WTC11 (cell line): ENCODE measurements around the gene RGP1. TPM values are rescaled to one million over a fixed set of nuclear protein-coding genes. Genes with fewer than 3 reads are reported as not detected.

Source experiments
- ATAC-seq: fragments of 200-7000 bp; cut with Tn5 transposase; 2 replicates; pipeline ENCODE4 v1.10.0; 2021; ENCODE audit warnings: mild to moderate bottlenecking, moderate library complexity
- CTCF ChIA-PET: fragments of 300-600 bp; sonication (Branson Sonifier 250); formaldehyde crosslinking; loops from one replicate; lab custom pipeline; 2021; ENCODE audit warnings: antibody characterized with exemption; lab: Charles Lee
- POLR2A ChIA-PET: fragments of 350-600 bp; sonication (Branson Sonifier 250); formaldehyde crosslinking; loops from one replicate; lab custom pipeline; 2021; ENCODE audit warnings: antibody characterized with exemption; lab: Charles Lee
- DNase-seq: peaks from one replicate; pipeline ENCODE4 v3.0.0; 2021; ENCODE audit warnings: low spot score
- H3K27ac Mint-ChIP-seq: 2 replicates; pipeline ENCODE4 v1.8.0; 2021; ENCODE audit warnings: mixed read lengths
- H3K27me3 Mint-ChIP-seq: 2 replicates; pipeline ENCODE4 v1.8.0; 2021; ENCODE audit warnings: low read depth, mild to moderate bottlenecking, moderate library complexity, mixed read lengths
- H3K36me3 Mint-ChIP-seq: 2 replicates; pipeline ENCODE4 v1.8.0; 2021; ENCODE audit warnings: mixed read lengths
- H3K4me1 Mint-ChIP-seq: 2 replicates; pipeline ENCODE4 v1.8.0; 2022; ENCODE audit warnings: mixed read lengths
- H3K4me3 Mint-ChIP-seq: 2 replicates; pipeline ENCODE4 v1.8.0; 2021; ENCODE audit warnings: mild to moderate bottlenecking, moderate library complexity, mixed read lengths
- H3K9me3 Mint-ChIP-seq: 2 replicates; pipeline ENCODE4 v1.8.0; 2021; ENCODE audit warnings: mixed read lengths
- AFF4 ChIP-seq: sonication (generic); formaldehyde crosslinking; IDR thresholded peaks from 2 replicates; pipeline ENCODE4 v1.8.1; 2023; ENCODE audit warnings: mild to moderate bottlenecking, missing genetic modification reagents, borderline replicate concordance
- CREM ChIP-seq: sonication (generic); formaldehyde crosslinking; IDR thresholded peaks from 2 replicates; pipeline ENCODE4 v1.8.1; 2022; ENCODE audit warnings: mild to moderate bottlenecking, missing genetic modification reagents, moderate library complexity
- CTCF ChIP-seq: fragments of 200-600 bp; IDR thresholded peaks from 2 replicates; pipeline ENCODE4 v1.8.0; 2022; ENCODE audit warnings: antibody characterized with exemption
- ELF4 ChIP-seq: sonication (generic); formaldehyde crosslinking; IDR thresholded peaks from 2 replicates; pipeline ENCODE4 v1.8.1; 2022; ENCODE audit warnings: low read depth, mild to moderate bottlenecking, moderate library complexity, missing genetic modification reagents
- FOXP1 ChIP-seq: sonication (generic); formaldehyde crosslinking; IDR thresholded peaks from 2 replicates; pipeline ENCODE4 v1.8.0; 2022; ENCODE audit warnings: missing genetic modification reagents, mild to moderate bottlenecking, moderate library complexity, borderline replicate concordance
- GTF2I ChIP-seq: fragments of 250-450 bp; sonication (Bioruptor Pico); conservative IDR thresholded peaks from 2 replicates; pipeline ENCODE4 v1.4.0; 2021; ENCODE audit warnings: mild to moderate bottlenecking
- NFE2L1 ChIP-seq: sonication (generic); formaldehyde crosslinking; IDR thresholded peaks from 2 replicates; pipeline ENCODE4 v1.8.1; 2023; ENCODE audit warnings: missing genetic modification reagents
- PRDM15 ChIP-seq: sonication (generic); formaldehyde crosslinking; IDR thresholded peaks from 2 replicates; pipeline ENCODE4 v1.8.0; 2022; ENCODE audit warnings: missing genetic modification reagents
- RELA ChIP-seq: sonication (generic); formaldehyde crosslinking; IDR thresholded peaks from 2 replicates; pipeline ENCODE4 v1.8.1; 2022; ENCODE audit warnings: missing genetic modification reagents, mild to moderate bottlenecking, borderline replicate concordance
- SMAD4 ChIP-seq: sonication (generic); formaldehyde crosslinking; IDR thresholded peaks from 2 replicates; pipeline ENCODE4 v1.8.0; 2022; ENCODE audit warnings: mild to moderate bottlenecking, missing genetic modification reagents
- ZNF232 ChIP-seq: sonication (generic); formaldehyde crosslinking; IDR thresholded peaks from 2 replicates; pipeline ENCODE4 v1.8.0; 2022; ENCODE audit warnings: mild to moderate bottlenecking, missing genetic modification reagents
- ZNF317 ChIP-seq: sonication (generic); formaldehyde crosslinking; IDR thresholded peaks from 2 replicates; pipeline ENCODE4 v1.8.1; 2023; ENCODE audit warnings: low read depth, mild to moderate bottlenecking, moderate library complexity, missing genetic modification reagents, borderline replicate concordance
- ZNF396 ChIP-seq: fragments of 250-450 bp; sonication (Bioruptor Pico); IDR thresholded peaks from 2 replicates; pipeline ENCODE4 v1.8.0; 2021; ENCODE audit warnings: mild to moderate bottlenecking, moderate library complexity, borderline replicate concordance
- ZNF416 ChIP-seq: fragments of 250-450 bp; sonication (Bioruptor Pico); IDR thresholded peaks from 2 replicates; pipeline ENCODE4 v1.9.0; 2021; ENCODE audit warnings: mild to moderate bottlenecking, inconsistent platforms
- total RNA-seq: library from RNA; stranded (reverse); gene quantifications from 3 replicates; pipeline ENCODE4 v1.2.3, GENCODE V29; 2021
- TF ChIP-seq, protein P1 (sequence below): sonication (generic); formaldehyde crosslinking; IDR thresholded peaks from 2 replicates; pipeline ENCODE4 v1.8.1; 2022; ENCODE audit warnings: mild to moderate bottlenecking, moderate library complexity, missing genetic modification reagents
- TF ChIP-seq, protein P2 (sequence below): fragments of 250-450 bp; sonication (Bioruptor Pico); IDR thresholded peaks from 2 replicates; pipeline ENCODE4 v1.9.0; 2021; ENCODE audit warnings: mild to moderate bottlenecking
- TF ChIP-seq, protein P3 (sequence below): sonication (generic); formaldehyde crosslinking; IDR thresholded peaks from 2 replicates; pipeline ENCODE4 v1.8.0; 2023; ENCODE audit warnings: mild to moderate bottlenecking, missing genetic modification reagents
- TF ChIP-seq, protein P4 (sequence below): sonication (generic); formaldehyde crosslinking; IDR thresholded peaks from 2 replicates; pipeline ENCODE4 v1.8.0; 2022; ENCODE audit warnings: mild to moderate bottlenecking, missing genetic modification reagents

The RGP1 gene
- total RNA-seq, 1 experiment from 2014 or later = 30.0 TPM

GRCh38 chr9:35723426-35723825 is 25.7 kb upstream of the RGP1 start (continued):
- TF ChIP-seq CTCF (no peak), GTF2I (no peak), RELA (CRISPR knock-in tag) (no peak), ELF4 (CRISPR knock-in tag) (no peak)
- TF ChIP-seq, protein P1, sequence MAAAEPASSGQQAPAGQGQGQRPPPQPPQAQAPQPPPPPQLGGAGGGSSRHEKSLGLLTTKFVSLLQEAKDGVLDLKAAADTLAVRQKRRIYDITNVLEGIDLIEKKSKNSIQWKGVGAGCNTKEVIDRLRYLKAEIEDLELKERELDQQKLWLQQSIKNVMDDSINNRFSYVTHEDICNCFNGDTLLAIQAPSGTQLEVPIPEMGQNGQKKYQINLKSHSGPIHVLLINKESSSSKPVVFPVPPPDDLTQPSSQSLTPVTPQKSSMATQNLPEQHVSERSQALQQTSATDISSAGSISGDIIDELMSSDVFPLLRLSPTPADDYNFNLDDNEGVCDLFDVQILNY (CRISPR knock-in tag) = no peak

GRCh38 chr9:35723908-35724307 is 25.2 kb upstream of the RGP1 start:
- no peak overlapping the region for H3K4me3 Mint-ChIP-seq
- peaks cover 55% of the 10 kb centered on the region for H3K36me3 Mint-ChIP-seq
- H3K27me3 Mint-ChIP-seq = no peaks in the 10 kb centered on the region
- ChIA-PET CTCF (no interaction called here), POLR2A (no interaction called here)
- H3K4me1 Mint-ChIP-seq = no peaks in the 10 kb centered on the region; the same call in 1 of the 2 replicates
- no peak for TF ChIP-seq CREM (CRISPR knock-in tag)
- no peak for TF ChIP-seq ZNF416
- TF ChIP-seq, protein P2, sequence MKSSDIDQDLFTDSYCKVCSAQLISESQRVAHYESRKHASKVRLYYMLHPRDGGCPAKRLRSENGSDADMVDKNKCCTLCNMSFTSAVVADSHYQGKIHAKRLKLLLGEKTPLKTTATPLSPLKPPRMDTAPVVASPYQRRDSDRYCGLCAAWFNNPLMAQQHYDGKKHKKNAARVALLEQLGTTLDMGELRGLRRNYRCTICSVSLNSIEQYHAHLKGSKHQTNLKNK (CRISPR knock-in tag) = no peak
- TF ChIP-seq, protein P3, sequence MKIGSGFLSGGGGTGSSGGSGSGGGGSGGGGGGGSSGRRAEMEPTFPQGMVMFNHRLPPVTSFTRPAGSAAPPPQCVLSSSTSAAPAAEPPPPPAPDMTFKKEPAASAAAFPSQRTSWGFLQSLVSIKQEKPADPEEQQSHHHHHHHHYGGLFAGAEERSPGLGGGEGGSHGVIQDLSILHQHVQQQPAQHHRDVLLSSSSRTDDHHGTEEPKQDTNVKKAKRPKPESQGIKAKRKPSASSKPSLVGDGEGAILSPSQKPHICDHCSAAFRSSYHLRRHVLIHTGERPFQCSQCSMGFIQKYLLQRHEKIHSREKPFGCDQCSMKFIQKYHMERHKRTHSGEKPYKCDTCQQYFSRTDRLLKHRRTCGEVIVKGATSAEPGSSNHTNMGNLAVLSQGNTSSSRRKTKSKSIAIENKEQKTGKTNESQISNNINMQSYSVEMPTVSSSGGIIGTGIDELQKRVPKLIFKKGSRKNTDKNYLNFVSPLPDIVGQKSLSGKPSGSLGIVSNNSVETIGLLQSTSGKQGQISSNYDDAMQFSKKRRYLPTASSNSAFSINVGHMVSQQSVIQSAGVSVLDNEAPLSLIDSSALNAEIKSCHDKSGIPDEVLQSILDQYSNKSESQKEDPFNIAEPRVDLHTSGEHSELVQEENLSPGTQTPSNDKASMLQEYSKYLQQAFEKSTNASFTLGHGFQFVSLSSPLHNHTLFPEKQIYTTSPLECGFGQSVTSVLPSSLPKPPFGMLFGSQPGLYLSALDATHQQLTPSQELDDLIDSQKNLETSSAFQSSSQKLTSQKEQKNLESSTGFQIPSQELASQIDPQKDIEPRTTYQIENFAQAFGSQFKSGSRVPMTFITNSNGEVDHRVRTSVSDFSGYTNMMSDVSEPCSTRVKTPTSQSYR = no peak
- no peak for TF ChIP-seq ELF4 (CRISPR knock-in tag)
- TF ChIP-seq SMAD4 = no peak
- TF ChIP-seq, protein P4, sequence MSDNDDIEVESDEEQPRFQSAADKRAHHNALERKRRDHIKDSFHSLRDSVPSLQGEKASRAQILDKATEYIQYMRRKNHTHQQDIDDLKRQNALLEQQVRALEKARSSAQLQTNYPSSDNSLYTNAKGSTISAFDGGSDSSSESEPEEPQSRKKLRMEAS = no peak
- TF ChIP-seq FOXP1 (CRISPR knock-in tag) = no peak
- no peak for TF ChIP-seq NFE2L1 (CRISPR knock-in tag)
- TF ChIP-seq ZNF317 (CRISPR knock-in tag) = no peak
- no peak for TF ChIP-seq ZNF396 (CRISPR knock-in tag)
- no peak for TF ChIP-seq AFF4
- TF ChIP-seq CTCF = no peak
- TF ChIP-seq PRDM15 (CRISPR knock-in tag) = no peak
- TF ChIP-seq ZNF232 = no peak
- DNase-seq (no peak), ATAC-seq (no peak)
- H3K9me3 Mint-ChIP-seq = no peaks in the 10 kb centered on the region
- H3K27ac Mint-ChIP-seq = no peak overlapping the region
